NCI-H1048 (cell line): ENCODE data around the gene TCP11L2.
"Not testable (repeated sequence)": the region's sequence is repeated elsewhere in the genome, so short reads cannot be mapped to it uniquely, and the experiment has no call there.

Source experiments
- DNase-seq: peaks from one replicate; lab custom pipeline; 2025; lab: John Stamatoyannopoulos, UW

TCP11L2 gene

GRCh38 chr12:106344131-106344530, 41.6 kb downstream of the TCP11L2 start:
- no peak for DNase-seq

DNA sequence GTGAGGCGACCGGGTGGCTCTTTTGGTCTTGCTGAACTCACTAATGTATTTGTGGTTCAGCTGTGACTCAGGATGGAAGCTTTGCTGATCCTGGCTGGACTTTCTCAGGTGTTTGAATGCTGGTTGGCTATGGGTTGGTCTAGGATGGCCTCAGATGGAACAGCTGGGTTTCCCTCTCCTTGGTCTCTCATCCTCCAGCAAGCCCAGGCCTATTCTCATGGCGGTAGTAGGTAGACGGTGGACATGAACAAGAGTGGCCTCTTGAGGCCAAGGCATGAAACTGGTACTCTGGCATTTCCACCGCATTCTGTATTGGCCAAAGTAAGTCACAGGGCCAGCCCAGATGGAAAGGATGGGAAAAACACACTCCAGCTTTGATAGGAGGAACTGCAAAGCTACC, 43.2 kb downstream of the TCP11L2 start:
- DNase-seq: no peak

DNA sequence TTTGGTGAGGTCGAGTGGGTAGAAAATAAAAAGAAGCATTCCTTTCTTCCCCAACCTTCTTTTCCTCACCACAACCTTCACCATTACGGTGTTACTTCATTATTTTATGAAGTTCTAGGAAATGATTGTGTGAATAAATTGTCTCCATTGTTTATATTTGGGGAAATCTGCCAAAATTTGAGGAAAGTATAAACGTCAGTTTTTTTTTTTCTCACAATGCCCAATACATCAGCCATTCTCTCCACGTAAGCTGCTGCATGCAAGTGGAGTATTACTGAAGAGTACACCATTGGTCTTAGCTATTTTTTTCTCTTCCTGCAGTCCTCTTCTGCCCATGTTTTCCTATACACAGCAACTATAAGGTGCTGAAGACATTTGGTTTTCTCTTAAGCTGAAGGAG, 45.9 kb downstream of the TCP11L2 start:
- no peak for DNase-seq

DNA sequence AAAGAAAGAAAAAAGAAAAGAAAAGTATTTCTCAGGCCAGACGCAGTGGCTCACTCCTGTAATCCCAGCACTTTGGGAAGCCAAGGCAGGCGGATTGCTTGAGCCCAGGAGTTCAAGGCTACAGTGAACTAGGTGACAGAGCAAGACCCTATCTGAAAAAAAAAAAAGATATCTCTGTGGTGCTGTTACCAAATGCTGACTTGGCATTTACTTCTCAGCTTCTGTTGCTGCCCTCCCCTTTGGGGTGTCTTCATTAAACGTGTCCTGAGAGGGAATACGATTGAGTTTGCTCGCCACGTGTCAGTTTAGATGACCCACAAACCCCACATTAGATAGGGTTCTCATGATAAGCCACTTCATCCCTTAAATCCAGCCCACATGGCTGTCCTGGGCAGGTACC, 50.6 kb downstream of the TCP11L2 start:
- DNase-seq: no peak

DNA sequence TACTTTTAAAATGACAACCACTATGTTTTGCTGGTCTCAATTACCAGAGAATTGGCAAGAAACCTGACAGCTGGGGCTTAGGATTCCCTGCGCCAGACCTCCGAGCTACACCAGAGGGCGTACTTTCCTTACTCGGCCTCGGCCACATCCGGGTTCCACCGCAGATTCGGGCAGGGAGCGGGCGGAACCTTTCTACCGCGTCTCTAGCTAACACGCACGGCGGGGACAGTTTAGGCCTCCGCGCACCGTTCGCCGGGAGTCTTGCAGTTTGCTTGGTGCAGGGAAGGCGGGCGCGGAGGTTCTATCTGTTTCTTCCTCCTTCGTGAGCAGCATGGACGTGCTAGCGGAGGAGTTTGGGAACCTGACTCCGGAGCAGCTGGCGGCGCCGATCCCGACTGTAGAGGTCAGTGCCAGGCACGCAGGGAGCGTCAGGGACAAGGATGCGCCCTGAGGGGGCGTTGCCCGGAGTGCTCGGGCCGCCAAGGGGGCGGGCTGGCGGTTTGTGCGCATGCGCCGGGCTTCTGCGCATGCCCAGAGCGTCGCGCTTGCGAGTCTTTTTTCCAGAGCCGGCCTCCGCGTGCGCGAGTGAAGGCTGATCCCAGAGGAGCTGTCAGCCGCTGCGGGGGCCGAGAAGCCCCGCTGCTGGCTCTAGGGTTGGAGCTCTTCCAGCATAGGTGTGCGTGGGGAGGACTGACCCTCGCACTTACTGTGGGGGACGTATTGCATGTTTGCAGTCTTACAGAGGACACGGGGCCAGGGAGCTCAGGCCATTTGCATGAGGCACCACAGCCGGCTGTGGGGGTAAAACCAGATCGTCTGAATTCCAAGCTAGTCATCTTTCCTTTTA, 55.2 kb downstream of the TCP11L2 start, which contains the start of gene POLR3B:
Gene POLR3B, plus strand, starts transcription at position 200 of the 847 bp plus-strand sequence. Its CDS starts 132 bp downstream, at position 332.
- DNase-seq: peak; percentile 94

- no peak for DNase-seq
Observed at GRCh38 chr12:106358396-106359241, 56.1 kb downstream of the TCP11L2 start.

- DNase-seq: no peak
Observed at GRCh38 chr12:106359646-106360399, 57.3 kb downstream of the TCP11L2 start.

- DNase-seq: no peak
Observed at GRCh38 chr12:106360400-106360994, 58.0 kb downstream of the TCP11L2 start.

GRCh38 chr12:106362971-106363370, 60.4 kb downstream of the TCP11L2 start:
- no peak for DNase-seq

- DNase-seq: no peak
Observed at GRCh38 chr12:106364261-106364660, 61.7 kb downstream of the TCP11L2 start.

- no peak for DNase-seq
Observed at GRCh38 chr12:106369624-106370346, 67.3 kb downstream of the TCP11L2 start.

DNA sequence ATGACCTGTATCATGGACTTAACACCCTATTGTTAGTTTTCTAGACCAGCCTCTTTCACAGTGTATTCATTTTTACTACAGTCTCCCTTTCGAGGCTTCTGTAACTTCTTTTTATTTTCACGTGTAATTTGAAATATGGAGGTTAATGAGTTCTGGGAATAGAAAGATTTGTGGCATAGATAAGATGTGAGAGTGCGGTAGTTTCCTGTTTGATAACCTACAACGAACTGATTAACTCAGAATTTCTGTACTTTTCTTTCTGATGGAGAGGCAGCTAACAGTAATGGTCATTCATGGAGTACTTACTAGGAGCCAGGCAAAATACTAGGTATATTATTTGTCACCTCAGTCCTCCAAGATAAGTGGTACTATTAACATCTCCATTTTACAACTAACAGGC, 76.3 kb downstream of the TCP11L2 start:
- DNase-seq: no peak

DNA sequence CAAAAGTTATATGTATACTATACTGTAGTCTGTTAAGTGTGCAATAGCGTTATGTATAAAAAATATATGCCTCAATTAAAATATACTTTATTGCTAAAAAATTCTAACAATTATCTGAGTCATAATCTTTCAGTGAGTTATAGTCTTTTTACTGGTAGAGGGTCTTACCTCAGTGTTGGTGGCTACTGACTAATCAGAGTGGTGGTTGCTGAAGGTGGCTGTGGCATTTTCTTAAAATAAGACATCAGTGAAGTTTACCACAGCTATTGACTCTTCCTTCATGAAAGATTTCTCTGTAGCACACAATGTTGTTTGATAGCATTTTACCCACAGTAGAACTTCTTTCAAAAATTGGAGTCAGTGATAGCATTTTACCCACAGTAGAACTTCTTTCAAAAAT, 78.4 kb downstream of the TCP11L2 start:
- DNase-seq: no peak

GRCh38 chr12:106381866-106382265, 79.3 kb downstream of the TCP11L2 start:
- DNase-seq: not testable (repeated sequence)

- no peak for DNase-seq
Observed at GRCh38 chr12:106386813-106387535, 84.4 kb downstream of the TCP11L2 start.

DNA sequence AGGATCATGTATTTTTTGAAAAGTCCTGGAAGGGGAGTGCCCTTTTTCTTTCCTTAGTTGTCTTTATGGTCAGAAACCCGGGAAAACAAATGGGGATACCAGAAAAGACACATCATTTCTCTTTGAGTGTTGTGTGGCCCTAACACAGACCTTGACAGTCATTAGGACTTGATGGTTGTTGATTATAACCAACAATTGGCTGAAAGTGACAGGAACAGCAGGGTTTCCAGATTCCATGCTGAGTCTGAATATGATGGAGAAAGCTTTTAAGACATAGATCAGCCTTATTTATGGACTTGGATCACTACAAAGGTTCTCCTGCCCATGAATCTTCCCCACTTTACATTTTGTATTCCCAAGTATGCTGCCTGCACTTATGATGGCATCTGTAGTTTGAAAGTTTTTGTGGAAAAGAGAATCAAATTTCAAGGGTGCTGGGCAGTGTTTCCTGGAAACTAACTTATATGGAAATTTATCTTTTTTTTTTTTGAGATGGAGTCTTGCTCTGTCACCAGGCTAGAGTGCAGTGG, 85.4 kb downstream of the TCP11L2 start:
- no peak for DNase-seq

DNA sequence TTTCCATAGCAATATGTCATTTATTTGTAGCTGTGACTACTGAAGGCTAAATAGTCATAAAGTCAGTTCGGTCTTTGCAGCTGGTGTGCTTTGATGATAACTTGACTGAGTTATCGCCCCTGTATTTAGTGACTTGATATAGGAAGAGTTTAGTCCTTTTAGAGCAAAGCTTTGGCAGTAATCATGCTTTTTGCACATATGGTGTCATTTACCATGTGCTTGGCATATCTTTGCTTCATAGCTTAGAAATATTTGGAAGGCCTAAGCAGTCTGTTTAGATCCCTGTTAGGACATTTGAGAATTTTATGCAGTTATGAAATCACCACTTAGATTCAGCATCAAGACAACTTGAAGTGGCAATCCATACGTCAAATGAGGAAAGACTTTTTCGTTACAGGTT, 86.6 kb downstream of the TCP11L2 start:
- no peak for DNase-seq

DNA sequence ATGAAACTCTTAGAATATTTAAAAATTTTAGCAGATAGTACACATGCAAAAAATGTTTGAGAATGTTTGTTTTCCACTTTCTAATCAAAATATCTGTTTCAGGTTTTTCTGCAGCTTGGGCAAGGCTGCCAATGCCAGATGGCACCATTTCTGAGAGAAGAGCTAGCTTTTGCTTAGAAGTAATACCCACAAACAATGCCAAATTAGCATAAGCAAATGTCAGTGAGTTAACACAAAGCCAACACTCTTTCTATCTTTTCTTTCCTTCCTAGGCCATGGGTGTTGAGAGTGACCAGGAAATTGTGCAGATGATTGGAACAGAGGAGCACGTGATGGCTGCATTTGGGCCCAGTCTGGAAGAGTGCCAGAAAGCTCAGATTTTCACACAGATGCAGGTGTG, 90.2 kb downstream of the TCP11L2 start:
- no peak for DNase-seq
